ENCODE data around the gene DMRT1. TPM values are rescaled to one million over a fixed set of nuclear protein-coding genes. Genes with fewer than 3 reads are reported as not detected.

DMRT1 gene
- polyA plus RNA-seq, 1 experiment: not detected

DNA sequence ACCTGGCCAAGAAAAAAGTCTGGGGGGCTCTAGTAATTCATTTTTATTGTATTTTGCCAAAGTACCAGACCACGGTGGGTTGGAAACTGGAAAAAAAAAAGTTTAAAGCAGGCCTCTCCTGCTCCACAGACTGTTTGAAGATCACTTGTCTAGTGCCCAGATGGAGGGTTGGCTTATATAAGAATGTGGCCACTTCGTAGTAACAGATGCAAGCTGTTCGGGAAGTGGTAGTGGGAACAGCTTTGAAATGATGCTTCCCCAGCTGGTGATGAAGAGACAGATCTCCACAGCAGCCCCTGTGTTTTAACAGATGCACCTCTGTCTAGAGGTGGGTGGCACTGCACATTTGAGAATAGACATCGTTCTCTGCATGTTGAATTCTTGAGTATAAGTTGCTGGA is 80.7 kb downstream of the DMRT1 start:
- POLR2A ChIA-PET: no interaction called here

DNA sequence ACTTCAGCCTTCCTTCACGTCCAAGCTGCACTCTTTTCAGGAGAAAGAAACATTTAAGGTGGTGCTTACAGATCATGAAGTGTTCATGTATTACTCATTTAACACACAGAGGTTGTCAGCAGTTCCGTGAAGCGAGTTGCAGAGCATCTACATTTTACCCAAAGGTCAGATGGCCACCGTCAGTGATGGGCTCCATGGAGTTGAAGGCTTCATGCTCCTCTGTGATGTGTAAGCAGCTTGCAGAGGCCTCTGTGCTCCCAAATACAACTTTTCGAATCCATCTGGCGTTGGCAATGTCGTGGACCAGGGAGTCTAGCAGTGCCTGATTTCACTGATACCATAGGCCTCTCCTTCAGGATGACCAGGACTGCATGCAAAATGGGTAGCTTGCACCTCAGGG is 81.2 kb downstream of the DMRT1 start:
- H3K4me3 ChIP-seq (ENCODE audit: low read depth, low read length): no peak overlapping the region
- TF ChIP-seq, protein P1, sequence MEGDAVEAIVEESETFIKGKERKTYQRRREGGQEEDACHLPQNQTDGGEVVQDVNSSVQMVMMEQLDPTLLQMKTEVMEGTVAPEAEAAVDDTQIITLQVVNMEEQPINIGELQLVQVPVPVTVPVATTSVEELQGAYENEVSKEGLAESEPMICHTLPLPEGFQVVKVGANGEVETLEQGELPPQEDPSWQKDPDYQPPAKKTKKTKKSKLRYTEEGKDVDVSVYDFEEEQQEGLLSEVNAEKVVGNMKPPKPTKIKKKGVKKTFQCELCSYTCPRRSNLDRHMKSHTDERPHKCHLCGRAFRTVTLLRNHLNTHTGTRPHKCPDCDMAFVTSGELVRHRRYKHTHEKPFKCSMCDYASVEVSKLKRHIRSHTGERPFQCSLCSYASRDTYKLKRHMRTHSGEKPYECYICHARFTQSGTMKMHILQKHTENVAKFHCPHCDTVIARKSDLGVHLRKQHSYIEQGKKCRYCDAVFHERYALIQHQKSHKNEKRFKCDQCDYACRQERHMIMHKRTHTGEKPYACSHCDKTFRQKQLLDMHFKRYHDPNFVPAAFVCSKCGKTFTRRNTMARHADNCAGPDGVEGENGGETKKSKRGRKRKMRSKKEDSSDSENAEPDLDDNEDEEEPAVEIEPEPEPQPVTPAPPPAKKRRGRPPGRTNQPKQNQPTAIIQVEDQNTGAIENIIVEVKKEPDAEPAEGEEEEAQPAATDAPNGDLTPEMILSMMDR (IDR thresholded peaks at IDR 0.05; ENCODE audit: insufficient read depth, low read depth, low read length): no peak
- ChIA-PET POLR2A (no interaction called here), CTCF (interaction anchor here (0.9 kb wide), 1 partner anchor 87 kb away, joined by 3 read pairs; no protein-coding TSS in a partner anchor)
- H3K27me3 ChIP-seq (ENCODE audit: control insufficient read depth, insufficient read depth, low read length): no peaks in the 10 kb centered on the region
- DNase-seq (ENCODE audit: low read depth): no peak
- H3K36me3 ChIP-seq (ENCODE audit: control insufficient read depth, insufficient read depth, low read length): no peaks in the 10 kb centered on the region

More for the DNA sequence above, 80.7 kb downstream of the DMRT1 start:
- DNase-seq (ENCODE audit: low read depth): no peak
- CTCF ChIA-PET: interaction anchor here (0.9 kb wide), 1 partner anchor 87 kb away, joined by 3 read pairs; no protein-coding TSS in a partner anchor
- Histone ChIP-seq H3K4me3 (ENCODE audit: low read depth, low read length) (no peak overlapping the region), H3K27me3 (ENCODE audit: control insufficient read depth, insufficient read depth, low read length) (no peaks in the 10 kb centered on the region), H3K36me3 (ENCODE audit: control insufficient read depth, insufficient read depth, low read length) (no peaks in the 10 kb centered on the region)
- TF ChIP-seq, protein P1 (IDR thresholded peaks at IDR 0.05; ENCODE audit: insufficient read depth, low read depth, low read length): no peak

DNA sequence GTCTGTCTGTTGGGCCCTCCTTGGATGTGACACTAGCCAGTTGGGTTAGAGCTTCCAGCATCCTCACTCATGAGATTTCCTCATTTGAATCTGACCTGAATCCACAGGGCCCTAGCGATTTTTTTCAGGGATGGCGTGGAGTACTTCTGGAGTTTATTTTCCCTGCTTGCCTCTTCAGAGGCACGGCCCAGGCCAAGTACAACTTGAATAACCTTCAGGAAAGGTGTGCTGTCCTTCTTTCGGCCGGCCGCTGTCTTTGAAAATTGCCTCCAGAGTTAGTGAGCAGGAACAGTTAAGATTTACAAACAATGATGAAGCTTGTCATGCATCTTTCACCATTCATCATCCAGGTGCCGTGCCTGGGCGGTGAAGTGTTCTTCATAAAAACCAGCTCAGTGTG is 85.5 kb downstream of the DMRT1 start:
- DNase-seq (ENCODE audit: low read depth): no peak
- no peaks in the 10 kb centered on the region for H3K27me3 ChIP-seq (ENCODE audit: control insufficient read depth, insufficient read depth, low read length)
- CTCF ChIA-PET: no interaction called here
- no peak overlapping the region for H3K4me3 ChIP-seq (ENCODE audit: low read depth, low read length)
- POLR2A ChIA-PET: no interaction called here
- no peaks in the 10 kb centered on the region for H3K36me3 ChIP-seq (ENCODE audit: control insufficient read depth, insufficient read depth, low read length)
- TF ChIP-seq, protein P1 (IDR thresholded peaks at IDR 0.05; ENCODE audit: insufficient read depth, low read depth, low read length): no peak

DNA sequence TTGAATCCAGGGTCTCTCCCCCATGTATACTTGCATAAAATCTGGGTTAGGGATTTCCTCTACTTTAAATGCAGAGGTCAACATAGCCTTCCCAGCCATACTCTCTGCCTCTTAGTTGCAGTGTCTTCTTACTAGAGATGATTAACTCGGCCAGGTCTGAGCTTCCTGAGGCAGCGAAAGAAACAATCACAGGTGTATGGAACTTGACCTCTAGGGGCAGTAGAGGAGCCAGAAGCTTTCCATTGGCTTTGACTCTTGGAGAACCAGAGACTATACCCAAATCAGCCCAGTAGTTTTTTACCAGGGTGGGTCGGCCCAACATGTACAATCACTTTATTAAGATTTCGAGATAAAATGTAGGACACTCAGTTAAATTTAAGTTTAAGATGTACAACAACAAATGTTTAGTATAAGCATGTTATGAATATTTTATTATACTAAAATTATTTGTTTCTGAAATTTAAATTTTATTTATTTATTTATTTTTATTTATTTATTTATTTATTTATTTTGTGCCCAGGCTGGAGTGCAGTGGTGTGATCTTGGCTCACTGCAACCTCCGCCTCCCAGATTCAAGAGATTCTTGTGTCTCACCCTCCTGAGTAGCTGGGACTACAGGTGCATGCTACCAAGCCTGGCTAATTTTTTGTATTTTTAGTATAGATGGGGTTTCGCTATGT is 87.0 kb downstream of the DMRT1 start:
- ChIA-PET POLR2A (no interaction called here), CTCF (interaction anchor here (0.9 kb wide), 1 partner anchor 25 kb away, joined by 4 read pairs; no protein-coding TSS in a partner anchor)
- TF ChIP-seq, protein P1 (IDR thresholded peaks at IDR 0.05; ENCODE audit: insufficient read depth, low read depth, low read length): peak; percentile 42; the same call in 1 of the 2 replicates
- H3K27me3 ChIP-seq (ENCODE audit: control insufficient read depth, insufficient read depth, low read length): no peaks in the 10 kb centered on the region
- no peak overlapping the region for H3K4me3 ChIP-seq (ENCODE audit: low read depth, low read length)
- DNase-seq (ENCODE audit: low read depth): no peak
- no peaks in the 10 kb centered on the region for H3K36me3 ChIP-seq (ENCODE audit: control insufficient read depth, insufficient read depth, low read length)

DNA sequence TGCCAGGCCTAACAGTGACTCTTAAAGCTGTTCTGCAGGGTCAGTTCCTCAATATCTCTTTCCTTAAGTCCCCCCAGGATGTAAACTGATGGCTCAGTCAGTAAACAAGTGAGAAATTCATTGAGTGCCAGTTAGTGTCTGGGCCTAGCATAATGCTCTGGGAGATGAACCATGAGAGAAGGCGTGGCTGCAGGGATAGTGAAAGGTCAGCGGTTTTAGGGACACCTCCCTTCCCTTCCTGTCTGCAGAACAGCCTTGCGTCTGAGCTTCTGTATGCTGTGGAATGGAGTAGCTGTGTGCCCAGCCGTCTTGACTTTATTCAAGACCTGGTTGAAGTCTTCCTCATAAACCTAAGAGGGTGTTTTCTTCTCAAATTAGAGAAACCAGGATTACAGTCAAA is 88.2 kb downstream of the DMRT1 start:
- Histone ChIP-seq H3K36me3 (ENCODE audit: control insufficient read depth, insufficient read depth, low read length) (no peaks in the 10 kb centered on the region), H3K27me3 (ENCODE audit: control insufficient read depth, insufficient read depth, low read length) (no peaks in the 10 kb centered on the region), H3K4me3 (ENCODE audit: low read depth, low read length) (no peak overlapping the region)
- no peak for DNase-seq (ENCODE audit: low read depth)
- POLR2A ChIA-PET: no interaction called here
- TF ChIP-seq, protein P1 (IDR thresholded peaks at IDR 0.05; ENCODE audit: insufficient read depth, low read depth, low read length): no peak
- CTCF ChIA-PET: interaction anchor here (0.9 kb wide), 1 partner anchor 10 kb away, joined by 3 read pairs; no protein-coding TSS in a partner anchor

Data from BJ (cell line).